ENCODE measurements around the gene ART1.

Gene ART1

GRCh38 chr11:3675971-3676370, 31.0 kb downstream of the ART1 start:
- no peak overlapping the region for H3K4me3 Mint-ChIP-seq
- H3K27me3 Mint-ChIP-seq, result no peaks in the 10 kb centered on the region
- no peak overlapping the region for H3K27ac Mint-ChIP-seq (ENCODE audit: low read depth)
- ATAC-seq (replicated peaks; ENCODE audit: extremely low read depth, poor library complexity, severe bottlenecking) (no peak), DNase-seq (ENCODE audit: low spot score in 2 of 2) (no peak)
- H3K4me1 Mint-ChIP-seq, result peaks cover 4% of the 10 kb centered on the region
- peaks cover 78% of the 10 kb centered on the region for H3K36me3 Mint-ChIP-seq (ENCODE audit: insufficient read depth)
- H3K9me3 Mint-ChIP-seq, result no peaks in the 10 kb centered on the region

DNA sequence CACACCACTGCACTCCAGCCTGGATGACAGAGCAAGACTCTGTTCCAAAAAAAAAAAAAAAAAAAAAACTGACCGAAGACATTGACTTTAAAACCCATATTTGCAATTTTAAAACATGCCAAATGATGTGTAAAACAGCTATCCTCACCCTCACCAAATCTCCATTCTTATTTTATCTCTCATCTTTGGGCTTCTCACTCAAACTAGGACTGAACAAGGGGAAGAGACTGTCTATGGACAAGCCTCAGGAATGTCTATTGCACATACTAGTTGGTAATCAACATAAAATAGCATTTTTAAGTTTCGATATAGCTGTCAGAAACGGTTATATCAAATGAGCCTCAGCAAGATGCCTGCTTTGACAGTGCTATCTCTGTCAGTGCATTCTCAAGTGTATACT, 34.1 kb downstream of the ART1 start:
- no peaks in the 10 kb centered on the region for H3K9me3 Mint-ChIP-seq
- peaks cover 4% of the 10 kb centered on the region for H3K4me1 Mint-ChIP-seq
- H3K27me3 Mint-ChIP-seq, result no peaks in the 10 kb centered on the region
- H3K36me3 Mint-ChIP-seq (ENCODE audit: insufficient read depth), result peaks cover 85% of the 10 kb centered on the region
- H3K27ac Mint-ChIP-seq (ENCODE audit: low read depth), result no peak overlapping the region
- no peak overlapping the region for H3K4me3 Mint-ChIP-seq
- DNase-seq (ENCODE audit: low spot score in 2 of 2) (no peak), ATAC-seq (replicated peaks; ENCODE audit: extremely low read depth, poor library complexity, severe bottlenecking) (no peak)

DNA sequence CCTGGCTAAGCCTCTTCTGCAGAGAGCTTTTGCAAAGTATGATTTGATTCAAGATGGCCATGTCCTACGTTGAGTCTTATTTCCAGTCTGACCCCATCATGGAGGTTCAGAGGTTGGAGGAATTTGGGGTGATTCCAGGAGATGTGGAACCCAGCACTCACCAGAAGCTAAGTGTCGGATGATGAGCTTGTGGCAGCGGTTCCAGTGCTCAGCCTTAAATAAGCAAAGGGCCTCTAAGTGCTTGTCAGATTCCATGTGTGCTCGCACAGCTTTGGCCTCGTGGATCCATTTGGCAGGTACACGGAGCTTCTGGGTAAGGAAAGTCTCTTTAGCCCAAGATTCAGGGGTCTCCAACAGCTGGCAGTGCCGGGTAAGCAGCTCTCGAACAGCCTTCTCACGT, 38.1 kb downstream of the ART1 start:
- H3K36me3 Mint-ChIP-seq (ENCODE audit: insufficient read depth), result peaks cover 87% of the 10 kb centered on the region
- H3K4me3 Mint-ChIP-seq, result no peak overlapping the region
- H3K4me1 Mint-ChIP-seq, result peaks cover 4% of the 10 kb centered on the region
- no peaks in the 10 kb centered on the region for H3K9me3 Mint-ChIP-seq
- no peak overlapping the region for H3K27ac Mint-ChIP-seq (ENCODE audit: low read depth)
- no peak for ATAC-seq (replicated peaks; ENCODE audit: extremely low read depth, poor library complexity, severe bottlenecking)
- no peaks in the 10 kb centered on the region for H3K27me3 Mint-ChIP-seq
- no peak for DNase-seq (ENCODE audit: low spot score in 2 of 2)

GRCh38 chr11:3684129-3684818, 39.3 kb downstream of the ART1 start:
- H3K36me3 Mint-ChIP-seq (ENCODE audit: insufficient read depth), result peaks cover 84% of the 10 kb centered on the region
- no peak for ATAC-seq (replicated peaks; ENCODE audit: extremely low read depth, poor library complexity, severe bottlenecking)
- H3K27me3 Mint-ChIP-seq, result no peaks in the 10 kb centered on the region
- H3K9me3 Mint-ChIP-seq, result no peaks in the 10 kb centered on the region
- H3K4me1 Mint-ChIP-seq, result peaks cover 1% of the 10 kb centered on the region
- H3K4me3 Mint-ChIP-seq, result no peak overlapping the region
- H3K27ac Mint-ChIP-seq (ENCODE audit: low read depth), result no peak overlapping the region
- no peak for DNase-seq (ENCODE audit: low spot score in 2 of 2)

- Mint-ChIP-seq H3K4me3 (no peak overlapping the region), H3K27me3 (no peaks in the 10 kb centered on the region), H3K9me3 (no peaks in the 10 kb centered on the region), H3K36me3 (ENCODE audit: insufficient read depth) (peaks cover 82% of the 10 kb centered on the region), H3K27ac (ENCODE audit: low read depth) (no peak overlapping the region), H3K4me1 (no peaks in the 10 kb centered on the region)
- DNase-seq (ENCODE audit: low spot score in 2 of 2), result no peak
- no peak for ATAC-seq (replicated peaks; ENCODE audit: extremely low read depth, poor library complexity, severe bottlenecking)
These were observed 39.9 kb downstream of the ART1 start for GRCh38 chr11:3684819-3685172.

GRCh38 chr11:3685923-3686322, 41.0 kb downstream of the ART1 start:
- Mint-ChIP-seq H3K36me3 (ENCODE audit: insufficient read depth) (peaks cover 78% of the 10 kb centered on the region), H3K27me3 (no peaks in the 10 kb centered on the region), H3K9me3 (no peaks in the 10 kb centered on the region), H3K4me1 (no peaks in the 10 kb centered on the region), H3K4me3 (no peak overlapping the region), H3K27ac (ENCODE audit: low read depth) (no peak overlapping the region)
- ATAC-seq (replicated peaks; ENCODE audit: extremely low read depth, poor library complexity, severe bottlenecking) (no peak), DNase-seq (ENCODE audit: low spot score in 2 of 2) (no peak)

DNA sequence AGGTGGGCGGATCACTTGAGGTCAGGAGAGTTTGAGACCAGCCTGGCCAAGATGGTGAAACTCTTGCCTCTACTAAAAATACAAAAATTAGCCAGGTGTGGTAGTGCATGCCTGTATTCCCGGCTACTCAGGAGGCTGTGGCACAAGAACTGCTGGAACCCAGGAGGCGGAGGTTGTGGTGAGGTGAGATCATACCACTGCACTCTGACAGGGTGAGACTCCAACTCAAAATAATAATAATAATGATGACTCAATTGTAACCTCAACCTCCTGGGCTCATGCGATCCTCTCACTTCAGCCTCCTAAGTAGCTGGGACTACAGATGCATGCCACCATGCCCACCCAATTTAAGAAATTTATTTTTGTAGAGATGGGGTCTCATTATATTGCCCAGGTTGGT, 41.8 kb downstream of the ART1 start:
- no peak overlapping the region for H3K27ac Mint-ChIP-seq (ENCODE audit: low read depth)
- no peaks in the 10 kb centered on the region for H3K27me3 Mint-ChIP-seq
- DNase-seq (ENCODE audit: low spot score in 2 of 2) (no peak), ATAC-seq (replicated peaks; ENCODE audit: extremely low read depth, poor library complexity, severe bottlenecking) (no peak)
- H3K36me3 Mint-ChIP-seq (ENCODE audit: insufficient read depth), result peaks cover 77% of the 10 kb centered on the region
- no peak overlapping the region for H3K4me3 Mint-ChIP-seq
- H3K9me3 Mint-ChIP-seq, result no peaks in the 10 kb centered on the region
- H3K4me1 Mint-ChIP-seq, result no peaks in the 10 kb centered on the region

GRCh38 chr11:3700410-3700809, 55.5 kb downstream of the ART1 start:
- ATAC-seq (replicated peaks; ENCODE audit: extremely low read depth, poor library complexity, severe bottlenecking) (no peak), DNase-seq (ENCODE audit: low spot score in 2 of 2) (no peak)
- peaks cover 8% of the 10 kb centered on the region for H3K4me1 Mint-ChIP-seq
- peaks cover 77% of the 10 kb centered on the region for H3K36me3 Mint-ChIP-seq (ENCODE audit: insufficient read depth)
- peak overlapping the region; percentile 19 for H3K27ac Mint-ChIP-seq (ENCODE audit: low read depth)
- H3K9me3 Mint-ChIP-seq, result no peaks in the 10 kb centered on the region
- H3K27me3 Mint-ChIP-seq, result no peaks in the 10 kb centered on the region
- H3K4me3 Mint-ChIP-seq, result no peak overlapping the region

DNA sequence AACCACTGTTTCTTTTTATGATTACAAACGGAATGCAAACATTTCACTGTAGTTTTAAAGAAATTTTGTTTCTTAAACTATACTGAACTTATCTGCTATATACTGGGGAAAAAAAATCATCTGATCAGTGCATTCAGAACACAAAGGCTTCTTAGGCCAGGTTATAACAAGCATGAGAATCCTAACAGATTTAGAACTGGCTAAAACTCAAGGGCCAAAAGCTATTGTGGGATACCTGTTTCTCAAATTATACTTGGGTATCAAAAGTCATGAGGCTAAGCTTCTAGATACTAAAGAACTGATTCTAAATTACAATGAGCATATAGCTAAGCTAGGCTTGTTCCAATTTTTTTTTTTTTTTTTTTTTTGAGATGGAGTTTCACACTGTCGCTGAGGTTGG, 56.0 kb downstream of the ART1 start:
- no peak for ATAC-seq (replicated peaks; ENCODE audit: extremely low read depth, poor library complexity, severe bottlenecking)
- no peak for DNase-seq (ENCODE audit: low spot score in 2 of 2)
- no peak overlapping the region for H3K4me3 Mint-ChIP-seq
- H3K27me3 Mint-ChIP-seq, result no peaks in the 10 kb centered on the region
- H3K9me3 Mint-ChIP-seq, result no peaks in the 10 kb centered on the region
- peak overlapping the region; percentile 19 for H3K27ac Mint-ChIP-seq (ENCODE audit: low read depth)
- peaks cover 75% of the 10 kb centered on the region for H3K36me3 Mint-ChIP-seq (ENCODE audit: insufficient read depth)
- H3K4me1 Mint-ChIP-seq, result peaks cover 8% of the 10 kb centered on the region

DNA sequence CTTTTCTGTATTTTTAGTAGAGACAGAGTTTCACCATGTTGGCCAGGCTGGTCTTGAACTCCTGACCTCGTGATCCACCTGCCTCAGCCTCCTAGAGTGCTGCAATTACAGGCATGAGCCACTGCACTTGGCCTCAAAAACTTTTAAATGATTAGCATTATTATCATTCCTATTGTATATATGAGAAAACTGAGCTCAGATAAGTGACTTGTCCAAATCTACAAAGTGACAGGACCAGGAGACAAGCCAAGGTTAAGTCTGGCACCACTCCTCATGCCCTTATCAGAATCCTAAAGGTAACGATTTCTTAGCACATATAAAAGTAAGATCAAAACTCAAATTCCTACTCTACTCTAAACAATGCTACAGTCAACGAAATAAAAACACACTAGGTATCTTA, 58.5 kb downstream of the ART1 start:
- Mint-ChIP-seq H3K4me1 (peaks cover 8% of the 10 kb centered on the region), H3K27me3 (no peaks in the 10 kb centered on the region), H3K4me3 (no peak overlapping the region), H3K36me3 (ENCODE audit: insufficient read depth) (peaks cover 71% of the 10 kb centered on the region), H3K9me3 (no peaks in the 10 kb centered on the region), H3K27ac (ENCODE audit: low read depth) (no peak overlapping the region)
- no peak for DNase-seq (ENCODE audit: low spot score in 2 of 2)
- no peak for ATAC-seq (replicated peaks; ENCODE audit: extremely low read depth, poor library complexity, severe bottlenecking)

DNA sequence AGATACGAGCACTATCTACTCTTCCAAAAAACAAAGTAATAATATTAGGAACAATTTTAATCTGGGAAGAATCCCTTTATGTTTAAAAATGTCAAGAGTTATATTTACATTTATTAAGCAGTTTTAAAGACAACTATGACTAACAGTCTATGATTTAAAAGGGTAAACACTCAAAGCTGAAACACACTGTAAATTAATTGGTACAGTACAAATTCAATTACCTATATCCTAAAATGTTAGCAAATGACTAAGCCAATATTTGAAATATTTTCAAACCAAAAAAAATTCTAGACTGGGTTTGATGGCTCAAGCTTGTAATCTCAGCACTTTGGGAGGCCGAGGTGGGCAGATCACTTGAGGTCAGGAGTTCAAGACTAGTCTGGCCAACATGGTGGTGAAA, 62.2 kb downstream of the ART1 start:
- no peak for DNase-seq (ENCODE audit: low spot score in 2 of 2)
- no peaks in the 10 kb centered on the region for H3K9me3 Mint-ChIP-seq
- H3K4me3 Mint-ChIP-seq, result no peak overlapping the region
- no peaks in the 10 kb centered on the region for H3K27me3 Mint-ChIP-seq
- H3K36me3 Mint-ChIP-seq (ENCODE audit: insufficient read depth), result peaks cover 50% of the 10 kb centered on the region
- ATAC-seq (replicated peaks; ENCODE audit: extremely low read depth, poor library complexity, severe bottlenecking), result no peak
- no peak overlapping the region for H3K27ac Mint-ChIP-seq (ENCODE audit: low read depth)
- H3K4me1 Mint-ChIP-seq, result peaks cover 5% of the 10 kb centered on the region

GRCh38 chr11:3709977-3710376, 65.0 kb downstream of the ART1 start:
- H3K4me3 Mint-ChIP-seq, result no peak overlapping the region
- DNase-seq (ENCODE audit: low spot score in 2 of 2) (no peak), ATAC-seq (replicated peaks; ENCODE audit: extremely low read depth, poor library complexity, severe bottlenecking) (no peak)
- H3K27ac Mint-ChIP-seq (ENCODE audit: low read depth), result no peak overlapping the region
- peaks cover 51% of the 10 kb centered on the region for H3K36me3 Mint-ChIP-seq (ENCODE audit: insufficient read depth)
- peaks cover 7% of the 10 kb centered on the region for H3K4me1 Mint-ChIP-seq
- no peaks in the 10 kb centered on the region for H3K9me3 Mint-ChIP-seq
- H3K27me3 Mint-ChIP-seq, result no peaks in the 10 kb centered on the region

DNA sequence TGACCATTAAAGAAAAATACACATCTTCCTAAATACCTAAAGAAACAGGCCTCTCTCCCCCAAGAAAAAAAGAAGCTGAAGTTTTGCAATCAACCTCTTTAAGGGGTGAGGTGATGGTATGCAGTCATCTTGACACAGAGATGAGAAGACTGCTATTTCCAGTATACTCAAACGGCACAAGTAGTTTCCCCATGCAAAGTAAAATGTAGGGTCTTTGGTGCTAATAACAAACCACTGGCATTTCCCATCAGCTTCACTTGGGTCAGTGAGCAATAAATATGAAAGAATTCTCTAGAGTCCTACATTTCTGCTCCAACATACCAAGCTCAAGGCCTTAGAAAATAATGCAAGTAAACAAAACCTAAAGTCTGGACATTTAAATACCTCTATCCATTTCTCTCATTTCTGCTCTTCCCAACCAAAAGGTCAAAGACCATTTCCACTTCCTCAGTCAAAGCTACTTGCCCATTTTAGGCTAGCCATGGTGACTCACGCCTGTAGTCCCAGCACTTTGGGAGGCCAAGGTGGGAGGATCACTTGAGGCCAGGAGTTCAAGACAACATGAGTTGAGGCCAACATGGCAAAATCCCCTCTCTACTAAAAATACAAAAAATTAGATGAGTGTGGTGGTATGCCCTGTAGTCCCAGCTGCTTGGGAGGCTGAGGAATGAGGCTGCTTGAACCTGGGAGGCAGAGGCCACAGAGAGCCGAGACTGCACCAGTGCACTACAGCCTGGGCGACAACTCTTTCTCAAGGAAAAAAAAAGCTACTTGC, 65.7 kb downstream of the ART1 start:
- Mint-ChIP-seq H3K4me1 (peaks cover 7% of the 10 kb centered on the region), H3K36me3 (ENCODE audit: insufficient read depth) (peaks cover 49% of the 10 kb centered on the region), H3K9me3 (no peaks in the 10 kb centered on the region), H3K27ac (ENCODE audit: low read depth) (no peak overlapping the region), H3K4me3 (no peak overlapping the region), H3K27me3 (no peaks in the 10 kb centered on the region)
- no peak for DNase-seq (ENCODE audit: low spot score in 2 of 2)
- no peak for ATAC-seq (replicated peaks; ENCODE audit: extremely low read depth, poor library complexity, severe bottlenecking)

Measured in central memory CD8-positive, alpha-beta T cell (primary cell).